HS-27A (cell line): ENCODE data around the gene TLR3.
"Not testable (repeated sequence)": the region's sequence is repeated elsewhere in the genome, so short reads cannot be mapped to it uniquely, and the experiment has no call there.

ENCODE experiments used
- DNase-seq: peaks from one replicate; pipeline ENCODE4 v3.0.0-alpha.2; 2012; ENCODE audit warnings: low read depth, missing footprints

TLR3 gene

GRCh38 chr4:186050135-186050534, 18.8 kb upstream of the TLR3 start:
- DNase-seq = not testable (repeated sequence)

- DNase-seq = no peak
Observed at GRCh38 chr4:186051096-186051495, 17.9 kb upstream of the TLR3 start.

GRCh38 chr4:186058253-186058979, 10.5 kb upstream of the TLR3 start:
- DNase-seq = no peak

GRCh38 chr4:186058980-186059316, 10.0 kb upstream of the TLR3 start:
- DNase-seq = no peak

GRCh38 chr4:186061921-186062320, 7.0 kb upstream of the TLR3 start:
- DNase-seq = no peak

- DNase-seq = no peak
Observed at GRCh38 chr4:186067757-186068385, 1.1 kb upstream of the TLR3 start.

- DNase-seq = no peak
Observed at GRCh38 chr4:186069729-186070128, 773 bp downstream of the TLR3 start.

- DNase-seq = no peak
Observed at GRCh38 chr4:186072516-186072915, 3.6 kb downstream of the TLR3 start.

GRCh38 chr4:186074189-186074588, 5.2 kb downstream of the TLR3 start:
- DNase-seq = no peak

GRCh38 chr4:186078981-186079638, 10.2 kb downstream of the TLR3 start:
- DNase-seq = no peak

- DNase-seq = no peak
Observed at GRCh38 chr4:186079694-186080093, 10.7 kb downstream of the TLR3 start.

GRCh38 chr4:186081202-186081807, 12.3 kb downstream of the TLR3 start:
- no peak for DNase-seq

- no peak for DNase-seq
Observed at GRCh38 chr4:186082221-186082620, 13.3 kb downstream of the TLR3 start.

- DNase-seq = no peak
Observed at GRCh38 chr4:186088523-186088922, 19.6 kb downstream of the TLR3 start.

- no peak for DNase-seq
Observed at GRCh38 chr4:186092296-186092695, 23.3 kb downstream of the TLR3 start.

GRCh38 chr4:186095406-186095805, 26.4 kb downstream of the TLR3 start:
- no peak for DNase-seq

- DNase-seq = no peak
Observed at GRCh38 chr4:186096681-186097165, 27.8 kb downstream of the TLR3 start.

GRCh38 chr4:186097386-186097785, 28.4 kb downstream of the TLR3 start:
- DNase-seq = no peak

- no peak for DNase-seq
Observed at GRCh38 chr4:186102931-186103330, 34.0 kb downstream of the TLR3 start.

- no peak for DNase-seq
Observed at GRCh38 chr4:186104114-186104889, 35.3 kb downstream of the TLR3 start, which contains the start of gene FAM149A. Gene FAM149A, plus strand, starts transcription at chr4:186104704.

- DNase-seq = no peak
Observed at GRCh38 chr4:186104890-186105646, 36.1 kb downstream of the TLR3 start.
